ENCODE data around the gene TPGS2.

- no peak for TF ChIP-seq CTCF (IDR thresholded peaks at IDR 0.05; ENCODE audit: insufficient read depth, low read length, poor library complexity, severe bottlenecking)
- no peak for TF ChIP-seq EZH2phosphoT487 (conservative IDR thresholded peaks at IDR 0.05; ENCODE audit: low read length)
These were observed 2.3 kb upstream of the TPGS2 start for GRCh38 chr18:36831139-36831538.

All from SU-DHL-6 (cell line).